Lung microvascular endothelial cell (primary cell): ENCODE results near the gene ME3. TPM values are rescaled to one million over a fixed set of nuclear protein-coding genes. Genes with fewer than 3 reads are reported as not detected.

Experiments used
- DNase-seq, 2 donors: peaks; one replicate each; pipeline versions ENCODE4 v3.0.0 to v3.0.0-alpha.2; 2010; ENCODE audit warnings: low read depth in 2 of 2
- total RNA-seq: library from RNA; depleted of rRNA; stranded (reverse); fragments of >200 nt; gene quantifications from 2 replicates; pipeline ENCODE4 v1.2.1, GENCODE V29; 2014

ME3 gene
- total RNA-seq, 1 donor from 2014 or later: 23.6 TPM

DNA sequence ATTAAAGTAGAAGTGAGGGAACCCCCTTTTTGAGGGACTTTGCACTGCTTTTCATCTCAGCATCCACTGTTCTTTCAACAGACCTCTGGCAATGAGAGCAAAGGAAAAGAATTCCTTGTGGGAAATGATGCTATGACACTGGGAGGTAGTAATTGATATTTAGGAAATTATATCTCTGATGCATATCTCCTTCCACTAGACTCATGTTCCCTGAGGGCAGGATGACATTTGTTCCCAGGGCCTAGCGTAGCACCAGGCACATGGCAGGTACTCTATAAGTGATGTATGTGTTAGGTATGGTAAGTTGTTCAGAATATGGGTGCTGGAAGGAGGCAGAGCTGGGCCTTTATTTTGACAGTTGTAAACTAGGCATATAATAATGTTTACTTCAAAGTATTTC, 154.9 kb downstream of the ME3 start:
- DNase-seq: no peak

DNA sequence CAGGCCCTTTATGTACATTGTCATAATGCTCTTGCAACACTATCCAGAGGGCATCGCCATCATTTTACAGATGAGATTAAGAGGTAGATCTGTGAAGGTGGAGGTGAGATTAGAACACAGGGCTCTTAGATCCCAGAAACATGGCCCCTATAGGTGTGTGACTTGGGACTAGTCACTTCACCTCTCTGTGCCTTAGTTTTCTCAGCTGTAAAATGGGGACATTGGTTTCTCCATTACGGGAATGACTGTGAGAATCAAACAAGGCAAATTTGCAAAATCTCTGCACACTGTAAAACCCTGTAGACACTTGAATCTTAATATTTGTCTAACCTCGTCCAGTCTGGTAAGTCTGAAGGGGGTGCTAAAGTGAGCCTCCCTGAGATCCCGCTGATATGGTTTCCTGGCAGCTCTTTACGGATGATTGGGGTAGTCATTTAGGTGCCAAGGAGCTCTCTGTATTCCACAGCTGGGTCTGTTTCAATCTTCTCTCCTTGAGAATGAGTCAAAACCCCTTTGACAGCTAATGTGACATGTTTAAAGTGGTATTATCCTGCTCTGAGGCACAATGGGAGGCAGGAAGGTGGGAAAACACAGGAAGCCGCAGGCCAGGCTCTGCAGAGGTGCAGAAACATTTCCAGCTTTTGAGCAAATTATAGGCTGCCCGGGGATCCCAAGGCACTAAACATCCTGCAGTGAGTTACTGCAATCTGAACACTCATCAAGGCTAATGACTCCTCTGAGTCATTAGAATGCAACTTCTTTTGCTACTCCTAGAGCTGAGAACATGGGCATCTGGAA, 156.9 kb downstream of the ME3 start:
- DNase-seq: peak; percentile 56 to 98

DNA sequence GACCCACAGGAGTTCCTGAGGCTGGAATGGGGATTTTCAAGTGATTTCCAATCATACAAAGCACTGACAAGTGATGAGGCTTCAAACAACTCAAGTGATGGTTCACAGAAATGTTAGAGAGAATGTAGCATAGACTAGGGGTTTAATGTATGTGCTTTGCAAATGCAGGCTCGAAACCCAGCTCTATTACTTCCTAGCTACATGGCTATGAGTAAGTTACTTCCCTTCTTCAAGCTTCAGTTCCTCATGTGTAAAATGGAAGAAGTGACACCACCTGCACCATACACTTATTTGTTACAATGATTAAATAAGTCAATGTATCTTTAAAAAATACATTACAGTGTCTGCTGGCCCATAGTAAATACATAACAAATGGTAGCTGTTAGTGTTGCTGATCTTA, 158.0 kb downstream of the ME3 start:
- no peak for DNase-seq

DNA sequence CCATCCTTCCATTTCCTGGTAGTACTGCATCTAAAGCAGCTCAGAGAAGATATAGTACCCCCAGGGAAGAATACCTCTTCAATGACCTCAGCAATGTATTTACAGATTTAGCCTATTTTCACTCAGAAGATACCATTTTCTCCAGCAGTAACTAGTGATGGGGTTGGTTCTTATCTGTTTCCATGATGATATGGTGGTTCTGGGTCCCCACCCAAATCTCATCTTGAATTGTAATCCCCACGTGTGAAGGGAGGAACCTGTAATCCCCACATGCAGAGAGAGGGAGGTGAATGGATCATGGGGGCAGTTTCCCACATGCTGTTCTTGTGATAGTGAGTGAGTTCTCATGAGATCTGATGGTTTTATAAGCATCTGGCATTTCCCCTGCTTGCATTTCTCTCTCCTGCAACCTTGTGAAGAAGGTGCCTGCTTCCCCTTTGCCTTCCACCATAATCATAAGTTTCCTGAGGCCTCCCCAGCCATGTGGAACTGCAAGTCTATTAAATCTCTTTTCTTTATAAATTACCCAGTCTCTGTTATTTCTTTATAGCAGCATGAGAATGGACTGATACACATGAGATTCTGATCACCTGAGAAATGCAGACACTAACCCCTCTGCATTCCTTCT, 158.6 kb downstream of the ME3 start:
- DNase-seq: no peak

DNA sequence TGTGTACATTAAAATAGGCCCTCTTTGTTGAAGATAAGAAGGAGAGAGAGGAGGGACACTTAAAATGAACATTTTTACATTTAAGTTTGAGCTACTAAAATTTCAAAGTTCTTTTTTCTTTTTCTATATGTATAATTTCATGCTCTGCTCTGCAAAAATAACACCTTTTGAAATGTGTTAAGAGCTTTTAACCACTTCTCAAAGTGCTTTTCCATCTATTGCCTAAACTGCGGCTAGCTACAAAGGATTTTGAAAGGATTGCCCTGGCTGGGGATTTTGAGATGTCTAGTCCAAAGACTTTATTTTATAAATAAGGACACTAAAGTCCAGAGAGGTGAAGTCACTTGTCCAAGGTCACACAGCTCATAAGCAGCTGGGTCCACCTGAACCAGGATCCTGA, 159.3 kb downstream of the ME3 start:
- no peak for DNase-seq

DNA sequence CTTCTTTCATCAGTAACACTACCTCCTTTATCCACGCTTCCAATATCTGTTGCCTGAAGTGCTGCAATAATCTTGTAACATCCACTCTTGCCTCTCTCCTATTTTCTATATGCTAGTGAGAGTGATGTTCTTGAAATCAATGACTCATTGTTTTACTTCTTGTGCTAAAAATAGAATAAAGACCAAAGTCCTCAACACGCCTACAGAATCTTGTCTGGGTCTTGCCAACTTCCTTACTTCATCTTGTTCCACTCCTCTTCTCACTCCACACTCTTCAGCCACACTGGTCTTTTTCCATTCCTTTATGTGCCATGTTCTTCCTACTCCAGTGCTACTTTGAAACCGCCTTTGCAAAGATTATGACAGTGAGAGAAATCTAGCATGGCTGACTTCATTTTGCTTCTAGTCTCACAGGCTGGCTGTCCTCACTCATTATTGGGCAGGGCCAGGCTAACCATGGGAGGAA, 161.3 kb downstream of the ME3 start:
- peak in 1 of 2 donors; percentile 57 for DNase-seq

DNA sequence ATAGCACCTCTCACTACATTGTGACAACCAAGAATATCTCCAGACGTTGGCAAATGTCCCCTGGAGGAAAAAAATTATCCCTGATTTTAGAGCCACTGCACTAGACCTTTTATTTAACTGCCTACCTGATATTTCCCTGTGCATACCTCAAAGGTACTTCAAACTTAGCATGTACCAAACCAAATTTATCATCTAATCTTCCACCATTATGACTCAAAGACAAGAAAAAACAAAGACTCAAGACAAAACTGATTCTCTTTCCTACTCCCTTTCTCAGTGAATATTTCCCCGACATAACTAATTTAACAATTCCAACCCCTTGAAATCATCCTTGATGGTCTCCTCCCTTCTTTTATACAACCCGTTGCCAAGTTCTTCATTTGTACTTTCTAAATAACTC, 161.7 kb downstream of the ME3 start:
- DNase-seq: no peak

DNA sequence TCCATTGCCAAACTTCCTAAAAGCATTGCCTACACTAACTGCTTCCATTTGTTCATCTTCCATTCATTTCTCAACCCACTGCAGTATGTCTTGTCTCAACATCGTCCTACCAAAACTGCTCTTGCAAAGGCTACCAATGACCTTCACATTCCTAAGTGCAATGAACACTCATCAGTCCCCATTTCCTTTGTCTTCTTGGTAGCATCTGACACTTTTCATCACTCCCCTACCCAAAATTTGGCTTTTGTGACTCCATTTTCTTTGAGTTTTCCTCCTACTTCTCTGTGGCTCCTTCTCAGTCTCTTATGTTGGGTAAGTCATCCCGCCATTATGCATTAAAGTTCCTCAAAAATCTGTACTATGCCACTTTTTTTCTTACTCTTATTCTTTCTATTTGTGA, 162.3 kb downstream of the ME3 start:
- no peak for DNase-seq

DNA sequence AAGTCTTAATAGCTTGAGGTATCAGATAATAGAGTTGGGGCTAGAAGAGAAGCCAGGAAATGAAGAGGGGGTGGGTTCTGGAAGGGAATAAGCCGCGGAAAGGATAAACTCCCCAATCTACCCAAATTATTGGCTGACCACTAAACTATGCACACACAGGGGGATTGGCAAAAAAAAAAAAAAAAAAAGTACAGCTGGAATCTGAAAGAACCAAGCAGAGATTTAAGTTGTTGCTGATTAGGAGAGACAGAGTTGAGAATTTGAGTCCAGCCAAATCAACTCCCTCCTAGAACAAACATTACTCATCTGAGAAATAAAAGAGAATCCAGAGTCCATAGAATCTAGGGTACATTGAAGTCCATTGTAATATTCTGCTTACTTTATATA, 162.8 kb downstream of the ME3 start:
- no peak for DNase-seq

DNA sequence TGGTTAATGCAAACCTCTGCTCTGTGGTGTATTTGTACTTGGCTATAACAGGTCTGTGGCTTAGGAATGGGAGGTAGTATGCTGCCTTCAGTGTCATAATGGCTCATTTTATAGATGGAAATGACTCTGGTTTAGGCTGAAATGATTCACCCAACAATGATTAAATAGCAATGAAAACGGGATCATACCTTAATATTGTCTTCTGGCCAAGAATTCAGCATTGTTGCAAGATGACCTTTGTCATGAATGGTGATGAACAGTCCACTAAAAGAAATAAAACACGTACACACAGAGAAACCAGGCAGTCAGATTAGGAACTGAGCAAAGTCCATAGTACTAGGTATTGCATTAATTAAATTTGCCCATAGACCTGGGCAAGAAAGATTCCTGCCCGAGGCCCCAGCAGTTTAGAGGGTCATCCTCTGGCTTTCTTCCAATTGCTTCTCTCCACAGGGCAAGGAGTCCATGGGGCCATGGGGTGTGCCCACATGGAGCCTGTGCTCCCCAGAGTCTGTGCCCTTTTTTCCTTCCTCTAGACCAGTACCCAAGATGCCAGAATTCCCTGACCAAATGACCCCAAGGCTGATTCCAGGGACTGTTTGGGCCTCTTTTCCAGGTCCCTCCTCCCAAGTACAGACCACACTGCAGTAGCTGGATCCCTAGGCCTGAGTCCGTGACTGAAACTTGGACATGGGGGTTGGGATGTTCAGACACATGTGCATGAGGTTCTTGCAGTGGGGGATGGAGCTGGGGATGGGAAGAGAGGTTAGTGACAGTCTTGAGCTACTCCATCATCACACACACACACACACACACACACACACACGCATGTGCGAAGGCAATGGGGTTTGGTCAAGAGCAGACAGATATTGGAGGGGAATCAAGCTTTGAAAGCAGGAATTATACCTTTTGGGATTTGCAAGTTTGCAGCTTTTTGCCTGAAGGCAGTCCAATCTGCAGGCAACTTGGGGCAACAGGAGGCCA, 163.5 kb downstream of the ME3 start:
- peak; percentile 51 to 77 for DNase-seq

DNA sequence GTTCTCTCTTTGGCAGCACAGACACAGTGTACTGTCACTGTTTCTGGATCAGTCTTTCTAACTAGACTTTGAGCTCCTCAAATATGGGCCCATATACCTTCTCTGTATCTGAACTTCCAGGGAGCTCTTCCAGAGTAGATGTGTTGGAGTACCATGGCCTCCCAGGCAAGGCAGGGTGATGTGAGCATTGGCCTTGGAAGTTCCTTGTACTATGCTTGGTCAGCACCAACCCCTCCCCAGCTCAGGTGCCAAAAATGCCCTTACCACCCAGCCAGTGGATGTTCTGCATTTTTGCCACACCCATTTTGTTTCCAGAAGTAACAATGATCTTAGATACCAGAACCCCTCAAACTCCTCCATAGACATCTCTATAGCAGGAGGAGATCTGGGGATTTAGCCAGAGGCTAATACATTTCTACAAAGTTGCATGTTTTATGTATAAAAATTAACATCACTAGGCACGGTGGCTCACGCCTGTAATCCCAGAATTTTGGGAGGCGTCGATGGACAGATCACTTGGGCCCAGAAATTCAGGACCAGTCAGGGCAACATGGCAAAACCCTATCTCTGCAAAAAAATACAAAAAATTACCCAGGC, 165.1 kb downstream of the ME3 start:
- DNase-seq: no peak

DNA sequence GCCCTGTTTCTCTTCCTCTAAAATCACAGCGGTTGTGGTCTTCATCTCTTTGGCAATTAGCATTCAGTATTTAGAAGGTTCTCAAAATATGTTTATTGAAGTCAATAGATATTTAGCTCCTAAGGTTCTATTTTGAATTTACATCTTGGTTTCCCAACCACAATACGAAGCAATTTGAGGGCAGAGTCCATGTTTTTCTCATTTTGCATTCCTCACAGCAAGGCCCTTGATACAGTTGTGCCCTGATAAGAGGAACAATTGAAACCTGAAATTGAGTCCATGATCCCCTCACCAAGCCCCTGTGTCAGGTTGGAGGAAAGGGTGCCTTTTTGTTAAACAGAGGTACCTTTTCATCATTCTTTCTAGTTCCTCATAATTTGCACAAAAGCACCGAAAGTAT, 166.2 kb downstream of the ME3 start:
- DNase-seq: no peak

DNA sequence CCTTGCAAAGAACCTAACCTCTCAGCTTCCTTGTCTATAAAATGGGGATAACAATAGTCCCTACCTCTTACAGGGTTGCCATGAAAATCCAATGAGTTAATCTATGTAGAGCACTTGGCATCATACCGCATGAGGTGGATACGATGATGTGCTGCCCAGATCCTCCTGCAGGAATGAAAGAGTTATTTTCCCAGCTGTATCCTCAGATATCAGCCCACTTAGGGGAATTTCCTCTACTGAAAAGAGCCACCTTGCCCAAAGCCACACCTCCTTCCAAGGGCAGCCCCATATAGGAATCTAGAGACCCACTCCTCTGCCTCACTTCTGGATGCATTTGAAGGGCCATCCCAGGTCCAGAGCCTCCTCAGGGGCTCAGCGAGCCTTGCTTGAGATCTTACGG, 169.3 kb downstream of the ME3 start:
- peak in 1 of 2 donors; percentile 25 for DNase-seq

DNA sequence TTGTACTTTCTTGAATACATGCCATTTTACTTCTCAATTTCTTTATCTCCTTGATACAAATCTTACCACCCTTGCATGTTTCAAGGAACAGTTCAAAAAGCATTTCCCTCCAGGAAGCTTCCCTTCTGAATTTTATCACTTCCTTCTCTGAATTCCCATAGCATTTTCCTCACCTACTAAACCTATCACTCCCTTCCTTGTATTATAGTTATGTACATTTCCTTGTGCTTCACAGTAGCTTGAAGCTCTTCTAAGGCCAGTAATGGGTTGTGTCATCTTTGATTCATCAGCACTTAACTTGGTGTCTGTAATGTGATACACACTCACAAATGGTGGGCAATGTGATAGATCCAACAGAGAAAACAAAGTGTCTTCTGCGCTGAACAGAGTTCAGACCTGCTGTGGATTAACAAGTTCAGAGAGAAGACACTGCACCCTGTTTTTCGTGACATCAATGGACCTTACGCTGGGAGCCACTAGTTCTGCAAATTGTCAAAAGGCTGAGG, 170.2 kb downstream of the ME3 start:
- no peak for DNase-seq

DNA sequence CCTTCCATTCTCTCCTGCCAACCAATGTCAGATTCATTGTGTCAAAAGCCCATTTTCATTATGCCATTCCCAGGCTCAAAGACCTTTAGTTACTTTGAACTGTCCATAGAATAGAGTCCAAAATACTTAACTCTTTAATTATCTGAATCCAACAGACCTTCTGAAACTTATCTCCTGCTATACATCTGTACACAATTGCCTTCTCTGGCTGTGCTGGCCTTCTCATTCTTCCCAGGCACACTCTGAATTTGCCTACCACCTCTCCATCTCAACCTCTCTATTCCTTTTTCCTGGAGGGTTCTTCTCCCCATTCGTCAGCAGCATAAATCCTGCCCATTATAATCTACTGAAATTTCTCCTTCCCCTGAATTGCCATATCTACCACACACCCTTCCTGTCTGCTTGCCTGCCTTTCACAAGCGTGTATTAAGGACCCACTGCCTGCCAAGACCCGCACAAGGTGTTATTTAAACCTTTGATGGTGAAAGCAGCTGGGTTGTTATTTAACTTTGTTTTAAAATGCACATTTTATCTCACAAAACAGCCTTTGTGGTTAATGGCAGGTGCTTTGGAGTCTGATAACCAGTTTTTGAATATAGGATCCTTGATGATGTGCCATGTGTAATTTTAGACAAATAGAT, 171.8 kb downstream of the ME3 start:
- DNase-seq: no peak

DNA sequence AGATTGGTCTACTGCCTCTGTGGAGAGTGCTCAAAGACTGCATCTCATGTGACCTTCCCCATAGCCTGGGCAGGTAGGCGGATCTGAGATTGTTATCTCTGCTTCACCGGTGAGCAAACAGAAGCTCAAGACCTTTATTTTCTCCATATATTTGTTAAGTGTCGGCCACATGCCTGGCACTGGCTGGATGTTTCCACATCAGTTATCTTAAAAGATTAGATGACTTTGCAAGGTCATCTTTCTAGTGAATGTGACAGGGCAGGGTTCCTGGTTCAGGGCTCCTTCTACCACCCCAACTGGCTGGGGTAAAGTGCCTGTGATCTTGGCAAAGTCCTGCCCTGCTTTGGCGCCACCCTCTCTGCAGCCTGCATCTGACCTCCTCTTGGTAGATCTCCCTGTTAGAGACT, 172.7 kb downstream of the ME3 start:
- DNase-seq: no peak

DNA sequence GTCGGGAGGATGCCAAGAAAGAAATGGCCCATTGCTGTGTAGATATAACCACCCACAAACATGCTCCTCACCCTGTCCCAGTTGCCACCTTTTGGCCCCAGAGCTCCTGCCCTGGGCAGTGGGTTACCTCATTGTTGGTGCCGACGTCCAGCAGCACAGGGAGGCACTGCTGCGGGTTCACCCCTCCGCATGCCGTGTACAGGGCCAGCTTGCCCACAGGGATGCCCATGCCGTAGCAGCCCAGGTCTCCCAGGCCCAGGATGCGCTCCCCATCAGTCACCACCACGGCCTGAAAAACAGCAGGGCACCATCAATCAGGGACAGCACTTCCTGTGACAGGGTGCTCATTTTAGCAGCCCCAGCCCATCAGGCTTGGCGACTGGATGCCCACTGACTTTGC, 174.6 kb downstream of the ME3 start:
- no peak for DNase-seq

DNA sequence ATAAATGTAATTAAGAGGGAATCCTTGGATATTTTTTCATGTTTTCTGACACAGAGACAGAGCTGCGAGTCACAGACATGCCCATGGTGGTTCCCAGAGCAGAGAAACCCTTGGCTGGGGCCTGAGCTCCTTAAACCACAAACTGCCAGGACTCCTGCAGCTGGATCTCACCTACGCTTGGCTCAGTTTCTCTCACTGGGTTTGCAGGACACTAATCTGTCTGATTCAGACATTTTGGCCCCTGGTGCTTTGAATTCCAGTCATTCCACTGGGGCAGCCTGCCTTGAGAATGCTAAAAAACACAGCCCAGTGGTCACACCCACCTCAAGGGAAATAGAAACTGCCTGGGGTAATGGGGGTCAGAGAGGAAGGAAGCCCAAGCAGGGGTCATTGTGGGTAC, 175.1 kb downstream of the ME3 start:
- no peak for DNase-seq

DNA sequence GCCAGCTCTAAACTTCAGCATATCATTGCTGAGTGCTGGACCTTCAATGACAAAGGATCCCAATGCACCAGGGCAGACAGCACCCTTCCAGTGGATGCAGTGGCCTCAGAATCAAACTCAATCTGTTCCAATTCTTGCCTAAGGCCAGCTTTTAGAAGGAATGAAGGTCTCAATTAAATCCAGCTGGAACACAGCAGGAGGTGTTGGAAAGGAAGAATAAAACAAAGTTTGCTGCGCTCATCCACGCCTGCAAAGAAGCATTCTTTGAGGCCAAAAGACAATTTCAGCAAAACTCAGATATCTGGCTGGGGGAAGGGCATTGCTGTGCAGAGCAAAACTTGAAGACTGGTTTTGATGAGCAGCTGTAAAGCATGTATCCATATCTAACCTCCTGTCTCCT, 177.1 kb downstream of the ME3 start:
- no peak for DNase-seq

DNA sequence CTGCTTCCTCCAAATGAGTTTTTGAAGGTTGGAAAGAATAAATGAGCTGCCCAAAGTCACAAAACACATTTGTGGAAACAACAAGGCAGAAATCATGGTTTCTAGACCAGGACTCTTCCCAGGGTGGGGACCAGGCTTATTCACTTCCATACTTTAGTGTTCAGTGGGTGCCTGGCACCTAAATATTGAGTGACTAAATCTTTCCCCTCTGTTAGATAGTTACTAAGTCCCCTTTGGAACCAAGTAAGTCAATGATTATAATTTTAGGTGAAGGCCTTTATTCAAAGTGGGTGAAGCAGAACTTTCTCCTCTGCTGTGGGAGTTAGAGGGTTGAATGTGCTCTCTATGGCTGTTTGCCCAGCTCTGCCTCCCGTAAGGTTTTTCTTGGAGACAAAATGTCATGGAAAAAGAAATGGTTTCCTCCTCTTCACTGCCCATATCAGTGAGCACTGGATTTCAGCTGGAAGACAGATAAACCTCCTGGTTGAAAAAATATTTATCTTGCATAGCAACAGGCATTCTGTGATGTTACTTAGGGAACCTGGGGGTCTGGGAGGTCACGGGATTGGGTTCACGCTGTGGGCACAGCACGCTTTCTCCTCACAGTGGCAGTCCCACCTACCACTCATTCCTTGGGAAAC, 179.9 kb downstream of the ME3 start:
- peak in 1 of 2 donors; percentile 68 for DNase-seq
